GM10248 (cell line): ENCODE measurements around the gene COTL1.
A peak's percentile ranks its signal among the peaks of the same experiment; 100 is the strongest.

ENCODE experiments used
- CTCF ChIA-PET: fragments of 300-600 bp; sonication (Branson Sonifier 250); formaldehyde crosslinking; extraction: SDS; loops from one replicate; lab custom pipeline; 2021; ENCODE audit warnings: antibody characterized with exemption; lab: Yijun Ruan, JAX
- POLR2A ChIA-PET: fragments of 350-650 bp; sonication (Branson Sonifier 250); formaldehyde crosslinking; extraction: SDS; loops from one replicate; lab custom pipeline; 2020; ENCODE audit warnings: antibody characterized with exemption; lab: Yijun Ruan, JAX
- DNase-seq: peaks from one replicate; pipeline ENCODE4 v3.0.0; 2012; ENCODE audit errors: extremely low spot score
- TF ChIP-seq, protein P1 (sequence below): IDR thresholded peaks from 2 replicates; pipeline ENCODE4 v1.5.1; 2012; ENCODE audit warnings: mild to moderate bottlenecking, low read depth; ENCODE audit errors: extremely low read depth, missing control alignments, control extremely low read depth

COTL1 gene

DNA sequence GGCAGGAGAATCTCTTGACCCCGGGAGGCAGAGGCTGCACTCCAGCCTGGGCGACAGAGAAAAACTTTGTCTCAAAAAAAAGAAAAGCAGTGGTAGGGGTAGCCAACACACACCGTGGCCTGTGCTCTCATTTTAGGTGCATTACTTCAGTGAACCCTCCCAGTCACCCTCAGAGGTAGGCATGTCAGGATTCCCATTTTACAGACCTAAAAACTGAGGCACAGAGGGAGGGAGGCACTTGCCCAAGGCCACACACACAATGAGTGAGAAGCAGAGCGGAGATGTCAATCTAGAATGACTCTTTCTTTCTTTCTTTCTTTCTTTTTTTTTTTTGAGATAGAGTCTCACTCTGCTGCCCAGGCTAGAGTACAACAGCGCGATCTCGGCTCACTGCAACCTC, 5.2 kb downstream of the COTL1 start:
- POLR2A ChIA-PET = no interaction called here
- CTCF ChIA-PET = interaction anchor here (2.8 kb wide), 1 partner anchor 9 kb away, joined by 19 read pairs; no protein-coding TSS in a partner anchor
- TF ChIP-seq, protein P1, sequence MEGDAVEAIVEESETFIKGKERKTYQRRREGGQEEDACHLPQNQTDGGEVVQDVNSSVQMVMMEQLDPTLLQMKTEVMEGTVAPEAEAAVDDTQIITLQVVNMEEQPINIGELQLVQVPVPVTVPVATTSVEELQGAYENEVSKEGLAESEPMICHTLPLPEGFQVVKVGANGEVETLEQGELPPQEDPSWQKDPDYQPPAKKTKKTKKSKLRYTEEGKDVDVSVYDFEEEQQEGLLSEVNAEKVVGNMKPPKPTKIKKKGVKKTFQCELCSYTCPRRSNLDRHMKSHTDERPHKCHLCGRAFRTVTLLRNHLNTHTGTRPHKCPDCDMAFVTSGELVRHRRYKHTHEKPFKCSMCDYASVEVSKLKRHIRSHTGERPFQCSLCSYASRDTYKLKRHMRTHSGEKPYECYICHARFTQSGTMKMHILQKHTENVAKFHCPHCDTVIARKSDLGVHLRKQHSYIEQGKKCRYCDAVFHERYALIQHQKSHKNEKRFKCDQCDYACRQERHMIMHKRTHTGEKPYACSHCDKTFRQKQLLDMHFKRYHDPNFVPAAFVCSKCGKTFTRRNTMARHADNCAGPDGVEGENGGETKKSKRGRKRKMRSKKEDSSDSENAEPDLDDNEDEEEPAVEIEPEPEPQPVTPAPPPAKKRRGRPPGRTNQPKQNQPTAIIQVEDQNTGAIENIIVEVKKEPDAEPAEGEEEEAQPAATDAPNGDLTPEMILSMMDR = no peak
- DNase-seq = no peak

DNA sequence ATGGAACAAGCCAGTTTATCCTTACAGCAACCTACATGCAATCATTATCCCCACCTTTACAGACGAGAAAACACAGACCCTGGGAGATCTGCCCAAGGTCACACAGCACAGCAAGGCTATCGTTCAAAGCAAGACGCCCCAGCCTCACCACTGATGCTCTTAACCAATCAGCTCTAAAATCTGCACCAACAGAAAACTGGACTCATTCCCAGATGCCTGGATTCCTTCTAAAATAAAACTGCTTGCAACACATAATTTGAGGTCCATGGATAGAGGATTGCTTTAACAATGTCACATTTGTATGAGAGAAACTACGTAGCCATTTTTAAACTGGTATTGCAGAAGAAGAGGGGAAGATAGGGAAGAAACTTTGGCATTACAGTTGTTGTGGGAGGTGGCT, 6.8 kb downstream of the COTL1 start:
- no peak for DNase-seq
- POLR2A ChIA-PET = no interaction called here
- TF ChIP-seq, protein P1 = no peak
- CTCF ChIA-PET = interaction anchor here (0.8 to 2.8 kb wide), 5 partner anchors 9 to 105 kb away, joined by 3 to 19 read pairs (median 5); no protein-coding TSS in a partner anchor

DNA sequence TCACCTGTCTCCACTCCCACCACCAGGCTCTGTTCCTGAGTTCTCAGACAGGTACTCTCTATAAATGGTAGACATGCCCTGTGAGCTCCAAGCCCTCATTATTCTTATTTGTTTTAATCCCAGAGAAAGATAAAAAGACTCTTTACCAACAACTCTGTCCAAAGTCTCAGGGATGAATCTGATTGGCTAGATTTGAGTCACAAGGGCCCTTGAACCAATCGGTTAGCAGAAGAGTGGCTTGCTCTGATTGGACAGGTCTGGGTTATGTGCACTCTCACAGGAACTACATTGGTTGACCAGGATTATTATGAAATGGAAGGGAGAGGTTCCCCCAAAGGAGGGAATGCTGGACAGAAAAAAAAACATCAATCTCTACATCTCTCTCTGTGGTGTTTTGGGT, 7.5 kb downstream of the COTL1 start:
- CTCF ChIA-PET = interaction anchor here (1.0 to 2.8 kb wide), 3 partner anchors 8 to 104 kb away, joined by 3 to 19 read pairs (median 6); no protein-coding TSS in a partner anchor
- TF ChIP-seq, protein P1 = no peak
- no peak for DNase-seq
- POLR2A ChIA-PET = no interaction called here

DNA sequence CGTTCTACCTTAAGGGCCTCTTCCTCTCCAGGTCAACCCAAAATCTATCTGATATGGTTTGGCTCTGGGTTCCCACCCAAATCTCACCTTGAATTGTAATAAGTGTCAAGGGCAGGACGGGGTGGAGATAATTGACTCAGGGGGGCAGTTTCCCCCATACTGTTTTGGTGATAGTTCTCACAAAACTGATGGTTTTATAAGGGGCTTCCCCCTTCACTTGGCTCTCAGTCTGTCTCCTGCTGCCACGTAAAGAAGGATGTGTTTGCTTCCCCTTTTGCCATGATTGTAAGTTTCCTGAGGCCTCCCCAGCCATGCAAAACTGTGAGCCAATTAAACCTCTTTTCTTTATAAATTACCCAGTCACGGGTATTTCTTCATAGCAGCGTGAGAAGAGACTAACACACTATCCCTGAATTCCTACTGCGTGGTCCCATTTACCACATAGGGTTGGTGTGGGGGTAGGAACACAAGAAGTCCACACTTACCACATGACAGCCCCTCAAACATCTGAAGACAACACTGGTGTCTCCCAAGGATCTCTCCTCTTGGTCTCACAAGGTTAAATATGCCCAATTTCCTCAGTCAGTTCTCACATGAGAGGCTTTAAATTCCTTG, 8.2 kb downstream of the COTL1 start:
- ChIA-PET POLR2A (no interaction called here), CTCF (interaction anchor here (2.2 to 2.8 kb wide), 2 partner anchors 11 to 12 kb away, joined by 10 to 19 read pairs; no protein-coding TSS in a partner anchor)
- no peak for DNase-seq
- TF ChIP-seq, protein P1 = no peak

DNA sequence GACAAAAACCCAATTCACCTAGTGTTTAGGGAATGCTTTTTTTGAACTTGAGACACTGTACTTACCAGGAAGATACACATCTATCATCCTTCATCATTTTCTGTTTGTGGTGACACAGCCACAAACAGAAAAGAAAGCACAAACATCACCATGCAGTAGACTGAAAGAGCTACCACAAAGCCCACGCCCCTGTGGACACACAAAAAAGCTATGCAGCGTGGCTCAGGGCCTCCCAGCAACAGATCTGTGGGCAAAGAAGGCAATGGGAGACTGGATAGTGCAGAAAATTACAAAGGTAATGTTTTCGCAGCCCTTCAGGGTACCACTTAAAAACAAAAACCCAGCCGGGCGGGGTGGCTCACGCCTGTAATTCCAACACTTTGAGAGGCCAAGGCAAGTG, 9.6 kb downstream of the COTL1 start:
- POLR2A ChIA-PET = interaction anchor here (0.5 kb wide), 1 partner anchor 23 kb away, joined by 4 read pairs; no protein-coding TSS in a partner anchor
- TF ChIP-seq, protein P1 = no peak
- no peak for DNase-seq
- CTCF ChIA-PET = interaction anchor here (1.0 to 3.5 kb wide), 5 partner anchors 7 to 15 kb away, joined by 4 to 18 read pairs (median 10); no protein-coding TSS in a partner anchor

DNA sequence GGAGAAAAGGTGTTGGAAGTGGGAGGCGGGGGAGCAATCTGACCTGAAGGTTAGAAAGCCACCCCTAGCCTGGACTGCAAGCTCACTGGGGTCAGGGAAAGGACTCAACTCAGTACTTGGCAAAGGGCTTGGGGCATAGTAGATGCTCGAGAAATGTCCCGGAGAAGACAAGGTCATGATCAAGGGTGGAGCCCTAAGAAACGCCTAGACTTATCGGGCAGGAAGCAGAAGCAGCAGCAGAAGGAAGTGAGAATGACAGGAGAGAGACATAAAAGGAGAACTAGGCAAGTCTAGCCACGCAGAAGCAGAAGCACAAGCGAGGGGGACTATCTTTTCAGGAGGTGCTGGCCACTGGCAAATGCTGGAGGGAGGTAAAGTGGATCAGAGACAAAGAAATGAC, 10.2 kb downstream of the COTL1 start:
- ChIA-PET POLR2A (no interaction called here), CTCF (interaction anchor here (1.2 to 3.5 kb wide), 5 partner anchors 8 to 102 kb away, joined by 3 to 18 read pairs (median 10); no protein-coding TSS in a partner anchor)
- DNase-seq = peak; percentile 71
- TF ChIP-seq, protein P1 = no peak
